Caco-2 (cell line): ENCODE data around the gene REC8. TPM values are rescaled to one million over a fixed set of nuclear protein-coding genes. Genes with fewer than 3 reads are reported as not detected.

Experiments
- BruUV-seq: library from RNA; stranded (reverse); fragments of 400-500 nt; replicated peaks from 2 replicates; lab custom pipeline; 2021; lab: Mats Ljungman, UMichigan
- CTCF ChIA-PET: fragments of 300-600 bp; sonication (Branson Sonifier 250); formaldehyde crosslinking; loops from one replicate; lab custom pipeline; 2022; ENCODE audit warnings: antibody characterized with exemption; lab: Charles Lee
- POLR2A ChIA-PET: fragments of 300-600 bp; sonication (Branson Sonifier 250); formaldehyde crosslinking; loops from one replicate; lab custom pipeline; 2022; ENCODE audit warnings: antibody characterized with exemption; lab: Charles Lee
- DNase-seq, 2 experiments: peaks; one replicate each; pipeline versions ENCODE4 v3.0.0 to v3.0.0-alpha.2; 2020 to 2022
- H3K27me3 ChIP-seq: replicated peaks from 2 replicates; pipeline ENCODE4 v1.6.0; 2011; ENCODE audit warnings: low read length; ENCODE audit not compliant: control insufficient read depth, insufficient read depth
- H3K36me3 ChIP-seq: 2 replicates; pipeline ENCODE4 v1.5.1; 2011; ENCODE audit warnings: low read length; ENCODE audit not compliant: control insufficient read depth, insufficient read depth
- H3K4me1 ChIP-seq: fragments of 250-450 bp; sonication (Bioruptor Pico); 2 replicates; pipeline ENCODE4 v1.5.1; 2020; ENCODE audit warnings: mild to moderate bottlenecking
- H3K4me3 ChIP-seq: 2 replicates; pipeline ENCODE4 v1.5.1; 2011; ENCODE audit warnings: low read depth, mild to moderate bottlenecking, control low read depth, low read length
- H3K9me3 ChIP-seq: fragments of 250-450 bp; sonication (Bioruptor Pico); 2 replicates; pipeline ENCODE4 v1.5.1; 2020; ENCODE audit warnings: mild to moderate bottlenecking, moderate library complexity
- H3K27ac Mint-ChIP-seq: one replicate; pipeline ENCODE4 v1.8.0; 2022; ENCODE audit warnings: mixed read lengths; ENCODE audit not compliant: unreplicated experiment
- H3K27me3 Mint-ChIP-seq: one replicate; pipeline ENCODE4 v1.8.0; 2022; ENCODE audit warnings: mixed read lengths; ENCODE audit not compliant: insufficient read depth, unreplicated experiment
- H3K36me3 Mint-ChIP-seq: one replicate; pipeline ENCODE4 v1.8.0; 2022; ENCODE audit warnings: mild to moderate bottlenecking, mixed read lengths; ENCODE audit not compliant: insufficient read depth, unreplicated experiment
- H3K4me1 Mint-ChIP-seq: one replicate; pipeline ENCODE4 v1.8.0; 2022; ENCODE audit warnings: low read depth, mixed read lengths; ENCODE audit not compliant: unreplicated experiment
- H3K4me3 Mint-ChIP-seq: one replicate; pipeline ENCODE4 v1.8.0; 2022; ENCODE audit warnings: mild to moderate bottlenecking, moderate library complexity, mixed read lengths; ENCODE audit not compliant: unreplicated experiment
- H3K9me3 Mint-ChIP-seq: one replicate; pipeline ENCODE4 v1.8.0; 2022; ENCODE audit warnings: mixed read lengths; ENCODE audit not compliant: unreplicated experiment
- CTCF ChIP-seq, 2 experiments: fragments of 200-600 bp in 1 of 2; IDR thresholded peaks; 1 replicate in 1 of 2; 2 replicates in 1 of 2; pipeline versions ENCODE4 v1.5.1 to v1.8.0; 2011 to 2022; ENCODE audit warnings: antibody characterized with exemption in 1 of 2, control low read depth in 1 of 2, inconsistent platforms in 1 of 2, low read depth in 1 of 2, low read length in 1 of 2, mild to moderate bottlenecking in 1 of 2, moderate library complexity in 1 of 2; ENCODE audit not compliant: insufficient read depth in 1 of 2, severe bottlenecking in 1 of 2, unreplicated experiment in 1 of 2
- intact Hi-C: fragments of 100-400 bp; cut with micrococcal nuclease; formaldehyde crosslinking; loops from one replicate; pipeline ENCODE4 v1.10.0; 2022; ENCODE audit not compliant: unreplicated experiment
- microRNA-seq: library from miRNA; unstranded; fragments of <30 nt; microRNA quantifications from one replicate; pipeline ENCODE4 v1.2.0, GENCODE V29; 2022
- total RNA-seq: library from RNA; stranded (reverse); gene quantifications from 2 replicates; pipeline ENCODE4 v1.2.3, GENCODE V29; 2022

The REC8 gene
- total RNA-seq, 1 experiment from 2014 or later, result 8.4 TPM

GRCh38 chr14:24226473-24226872 is 54.6 kb downstream of the REC8 start:
- intact Hi-C loops, result no loop called here
- ChIA-PET CTCF (no interaction called here), POLR2A (no interaction called here)
- peaks cover 6% of the 10 kb centered on the region for H3K4me1 Mint-ChIP-seq
- H3K27me3 ChIP-seq, result no peaks in the 10 kb centered on the region
- no peak for DNase-seq
- no peaks in the 10 kb centered on the region for H3K36me3 ChIP-seq
- no peak overlapping the region for H3K4me3 Mint-ChIP-seq
- H3K4me3 ChIP-seq, result no peak overlapping the region
- no peak overlapping the region for H3K27ac Mint-ChIP-seq
- BruUV-seq, result no TSS peak
- TF ChIP-seq CTCF (IDR thresholded peaks at IDR 0.05; ENCODE audit: insufficient read depth in 1 of 2, low read depth in 1 of 2, low read length in 1 of 2, severe bottlenecking in 1 of 2, unreplicated experiment in 1 of 2), result no peak
- peaks cover 37% of the 10 kb centered on the region for H3K36me3 Mint-ChIP-seq
- H3K9me3 Mint-ChIP-seq, result no peaks in the 10 kb centered on the region
- no peaks in the 10 kb centered on the region for H3K9me3 ChIP-seq
- no peaks in the 10 kb centered on the region for H3K4me1 ChIP-seq
- no peaks in the 10 kb centered on the region for H3K27me3 Mint-ChIP-seq

GRCh38 chr14:24228902-24229301 is 57.0 kb downstream of the REC8 start:
- H3K36me3 ChIP-seq, result no peaks in the 10 kb centered on the region
- H3K4me1 Mint-ChIP-seq, result peaks cover 6% of the 10 kb centered on the region
- no peaks in the 10 kb centered on the region for H3K9me3 ChIP-seq
- intact Hi-C loops, result no loop called here
- H3K4me3 Mint-ChIP-seq, result no peak overlapping the region
- no peak for TF ChIP-seq CTCF (IDR thresholded peaks at IDR 0.05; ENCODE audit: insufficient read depth in 1 of 2, low read depth in 1 of 2, low read length in 1 of 2, severe bottlenecking in 1 of 2, unreplicated experiment in 1 of 2)
- no peak for DNase-seq
- H3K36me3 Mint-ChIP-seq, result peaks cover 37% of the 10 kb centered on the region
- BruUV-seq, result no TSS peak
- H3K4me1 ChIP-seq, result no peaks in the 10 kb centered on the region
- no peak overlapping the region for H3K27ac Mint-ChIP-seq
- CTCF ChIA-PET, result no interaction called here
- no peaks in the 10 kb centered on the region for H3K27me3 Mint-ChIP-seq
- no peak overlapping the region for H3K4me3 ChIP-seq
- POLR2A ChIA-PET, result interaction anchor here (0.6 kb wide), 1 partner anchor 33 kb away, joined by 6 read pairs; no protein-coding TSS in a partner anchor
- no peaks in the 10 kb centered on the region for H3K9me3 Mint-ChIP-seq
- H3K27me3 ChIP-seq, result no peaks in the 10 kb centered on the region

Small RNA genes lying within 50 kb of the gene (microRNA-seq; reads per million reads assigned to microRNA genes)
- not detected for gene MIR7703

Other genes starting within 250 kb of the REC8 start
- 8.0 and 8.6 TPM in 2 replicates for gene DHRS4, start 218.3 kb upstream of the REC8 start, total RNA-seq
- 7.2 and 7.8 TPM in 2 replicates for gene DHRS4L2, start 183.2 kb upstream of the REC8 start, total RNA-seq
- gene CARMIL3, start 120.1 kb upstream of the REC8 start, total RNA-seq, result 0.88 and 1.00 TPM in 2 replicates
- not detected in 2 replicates for gene CPNE6, start 100.5 kb upstream of the REC8 start, total RNA-seq
- gene PCK2, start 77.8 kb upstream of the REC8 start, total RNA-seq, result 132 and 146 TPM in 2 replicates
- gene DCAF11, start 57.3 kb upstream of the REC8 start, total RNA-seq, result 58.1 and 65.9 TPM in 2 replicates
- gene NRL, start 57.1 kb upstream of the REC8 start, total RNA-seq, result 2.1 and 2.3 TPM in 2 replicates
- 0.39 and 0.44 TPM in 2 replicates for gene FITM1, start 41.4 kb upstream of the REC8 start, total RNA-seq
- 130 and 141 TPM in 2 replicates for gene PSME1, start 35.9 kb upstream of the REC8 start, total RNA-seq
- gene EMC9, start 30.5 kb upstream of the REC8 start, total RNA-seq, result 31.1 and 32.4 TPM in 2 replicates
- 142 and 145 TPM in 2 replicates for gene PSME2, start 25.5 kb upstream of the REC8 start, total RNA-seq
- gene RNF31, start 24.6 kb upstream of the REC8 start, total RNA-seq, result 72.2 and 77.6 TPM in 2 replicates
- 54.1 and 55.4 TPM in 2 replicates for gene IRF9, start 10.8 kb upstream of the REC8 start, total RNA-seq
- gene IPO4, start 16.7 kb downstream of the REC8 start, total RNA-seq, result 85.4 and 95.8 TPM in 2 replicates
- 41.9 and 47.1 TPM in 2 replicates for gene TM9SF1, start 23.4 kb downstream of the REC8 start, total RNA-seq
- not detected in 2 replicates for gene TSSK4, start 33.6 kb downstream of the REC8 start, total RNA-seq
- 57.7 and 58.7 TPM in 2 replicates for gene CHMP4A, start 41.4 kb downstream of the REC8 start, total RNA-seq
- 19.6 and 20.5 TPM in 2 replicates for gene MDP1, start 44.0 kb downstream of the REC8 start, total RNA-seq
- gene NEDD8, start 60.3 kb downstream of the REC8 start, total RNA-seq, result 210 and 218 TPM in 2 replicates
- 76.9 and 80.1 TPM in 2 replicates for gene GMPR2, start 60.8 kb downstream of the REC8 start, total RNA-seq
- 33.4 and 34.4 TPM in 2 replicates for gene TINF2, start 70.5 kb downstream of the REC8 start, total RNA-seq
- 5.9 and 6.1 TPM in 2 replicates for gene TGM1, start 91.1 kb downstream of the REC8 start, total RNA-seq
- 27.1 and 30.4 TPM in 2 replicates for gene RABGGTA, start 99.5 kb downstream of the REC8 start, total RNA-seq
- 15.6 and 18.1 TPM in 2 replicates for gene DHRS1, start 127.7 kb downstream of the REC8 start, total RNA-seq
- gene NOP9, start 127.8 kb downstream of the REC8 start, total RNA-seq, result 35.1 and 38.3 TPM in 2 replicates
- 3.5 and 7.2 TPM in 2 replicates for gene CIDEB, start 135.9 kb downstream of the REC8 start, total RNA-seq
- 10.3 and 12.3 TPM in 2 replicates for gene LTB4R2, start 138.1 kb downstream of the REC8 start, total RNA-seq
- gene LTB4R, start 139.4 kb downstream of the REC8 start, total RNA-seq, result 7.3 and 7.8 TPM in 2 replicates
- gene ADCY4, start 163.0 kb downstream of the REC8 start, total RNA-seq, result 0.57 and 0.60 TPM in 2 replicates
- gene RIPK3, start 167.9 kb downstream of the REC8 start, total RNA-seq, result 1.5 TPM in 2 replicates
- 0.84 and 0.88 TPM in 2 replicates for gene NFATC4, start 196.1 kb downstream of the REC8 start, total RNA-seq
- 5.9 and 6.1 TPM in 2 replicates for gene NYNRIN, start 226.9 kb downstream of the REC8 start, total RNA-seq